GM21390 (cell line): ENCODE measurements around the gene SLC5A5.

Source experiments
- ATAC-seq: cut with Tn5 transposase; IDR thresholded peaks from one replicate; pipeline ENCODE4 v1.9.1; 2021; ENCODE audit not compliant: unreplicated experiment

The SLC5A5 gene

DNA sequence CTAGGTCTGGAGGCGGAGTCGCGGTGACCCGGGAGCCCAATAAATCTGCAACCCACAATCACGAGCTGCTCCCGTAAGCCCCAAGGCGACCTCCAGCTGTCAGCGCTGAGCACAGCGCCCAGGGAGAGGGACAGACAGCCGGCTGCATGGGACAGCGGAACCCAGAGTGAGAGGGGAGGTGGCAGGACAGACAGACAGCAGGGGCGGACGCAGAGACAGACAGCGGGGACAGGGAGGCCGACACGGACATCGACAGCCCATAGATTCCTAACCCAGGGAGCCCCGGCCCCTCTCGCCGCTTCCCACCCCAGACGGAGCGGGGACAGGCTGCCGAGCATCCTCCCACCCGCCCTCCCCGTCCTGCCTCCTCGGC is at the start of gene SLC5A5:
Gene SLC5A5 (plus strand): TSS at position 68 of the 373 bp plus-strand sequence. CDS start 375 bp downstream, outside the sequence.
- ATAC-seq = no peak

DNA sequence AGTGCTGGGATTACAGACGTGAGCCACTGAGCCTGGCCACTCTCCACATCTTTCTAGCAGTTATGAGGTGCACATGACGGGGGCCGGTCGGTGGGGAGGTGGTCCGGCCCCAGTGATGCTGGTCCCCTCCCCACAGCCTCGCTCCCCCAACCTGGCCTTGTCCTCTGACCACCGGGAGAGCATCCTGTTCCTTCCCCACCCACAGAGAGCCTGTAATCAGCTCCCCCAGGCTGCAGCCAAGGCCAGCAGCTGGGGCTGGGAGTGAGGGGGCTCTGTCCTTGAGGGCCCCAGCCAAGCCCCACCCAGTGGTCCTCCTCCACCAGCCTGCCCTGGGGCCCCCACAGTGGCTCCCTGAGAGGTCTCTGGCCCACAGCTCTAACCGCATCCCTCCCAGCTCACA is 47.4 kb upstream of the SLC5A5 start:
- no peak for ATAC-seq

DNA sequence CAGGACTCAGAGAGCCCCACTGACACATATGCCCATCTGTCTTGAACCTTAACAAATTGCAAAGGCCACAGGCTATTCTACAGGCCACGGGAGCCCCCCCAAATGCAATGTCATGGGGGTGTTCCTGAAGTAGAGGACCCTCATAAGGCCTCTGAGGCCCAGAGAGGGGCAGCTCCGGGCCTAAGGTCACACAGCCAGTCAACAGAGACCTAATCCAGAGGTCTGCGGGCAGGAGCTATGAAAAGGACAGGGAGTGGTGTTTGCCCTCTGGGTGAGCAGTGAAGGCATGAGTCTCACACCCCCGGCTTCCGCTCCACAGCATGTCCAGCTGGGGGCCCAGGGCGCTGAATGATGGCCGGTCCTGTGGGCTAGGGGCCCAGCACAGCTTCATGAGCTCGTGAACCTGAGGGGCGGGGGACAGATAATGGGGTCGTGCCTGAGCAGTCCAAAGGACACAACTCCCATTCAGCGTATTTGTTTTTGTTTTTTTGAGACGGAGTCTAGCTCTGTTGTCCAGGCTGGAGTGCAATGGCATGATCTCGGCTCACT is 45.2 kb upstream of the SLC5A5 start:
- no peak for ATAC-seq

GRCh38 chr19:17829855-17830566 is 41.7 kb upstream of the SLC5A5 start:
- ATAC-seq = no peak

GRCh38 chr19:17830567-17831418 is 41.0 kb upstream of the SLC5A5 start:
- ATAC-seq = no peak

DNA sequence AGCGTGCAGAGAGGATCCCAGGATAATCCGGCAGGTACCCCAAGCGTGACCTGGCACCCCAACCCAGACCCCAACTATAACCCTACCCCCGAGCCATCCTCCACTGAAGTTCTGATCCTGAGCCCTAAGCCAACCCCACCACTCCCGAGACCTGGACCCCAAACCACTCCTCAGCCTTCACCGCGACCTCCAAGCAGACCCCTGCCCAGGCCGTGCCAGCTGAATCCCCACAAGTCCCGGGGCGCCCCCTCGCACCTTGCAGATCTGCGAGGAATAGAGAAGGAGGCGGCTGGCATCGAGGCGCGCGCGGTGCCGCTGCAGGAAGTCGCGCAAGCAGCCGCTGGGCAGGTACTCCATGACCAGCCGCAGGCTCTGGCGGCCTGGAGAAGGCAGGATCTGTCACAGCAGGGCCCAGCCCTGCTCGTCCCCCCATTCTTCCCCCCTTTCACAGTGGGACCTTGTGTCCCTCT is 40.3 kb upstream of the SLC5A5 start:
- no peak for ATAC-seq

- no peak for ATAC-seq
Observed at GRCh38 chr19:17832443-17833208, 39.1 kb upstream of the SLC5A5 start.

GRCh38 chr19:17834350-17835181 is 37.2 kb upstream of the SLC5A5 start:
- ATAC-seq = no peak

GRCh38 chr19:17835182-17836006 is 36.4 kb upstream of the SLC5A5 start:
- no peak for ATAC-seq

GRCh38 chr19:17836530-17836929 is 35.2 kb upstream of the SLC5A5 start:
- ATAC-seq = no peak

- no peak for ATAC-seq
Observed at GRCh38 chr19:17837972-17838371, 33.8 kb upstream of the SLC5A5 start.

- no peak for ATAC-seq
Observed at GRCh38 chr19:17840019-17840418, 31.7 kb upstream of the SLC5A5 start.

GRCh38 chr19:17841371-17841809 is 30.4 kb upstream of the SLC5A5 start:
- ATAC-seq = no peak

DNA sequence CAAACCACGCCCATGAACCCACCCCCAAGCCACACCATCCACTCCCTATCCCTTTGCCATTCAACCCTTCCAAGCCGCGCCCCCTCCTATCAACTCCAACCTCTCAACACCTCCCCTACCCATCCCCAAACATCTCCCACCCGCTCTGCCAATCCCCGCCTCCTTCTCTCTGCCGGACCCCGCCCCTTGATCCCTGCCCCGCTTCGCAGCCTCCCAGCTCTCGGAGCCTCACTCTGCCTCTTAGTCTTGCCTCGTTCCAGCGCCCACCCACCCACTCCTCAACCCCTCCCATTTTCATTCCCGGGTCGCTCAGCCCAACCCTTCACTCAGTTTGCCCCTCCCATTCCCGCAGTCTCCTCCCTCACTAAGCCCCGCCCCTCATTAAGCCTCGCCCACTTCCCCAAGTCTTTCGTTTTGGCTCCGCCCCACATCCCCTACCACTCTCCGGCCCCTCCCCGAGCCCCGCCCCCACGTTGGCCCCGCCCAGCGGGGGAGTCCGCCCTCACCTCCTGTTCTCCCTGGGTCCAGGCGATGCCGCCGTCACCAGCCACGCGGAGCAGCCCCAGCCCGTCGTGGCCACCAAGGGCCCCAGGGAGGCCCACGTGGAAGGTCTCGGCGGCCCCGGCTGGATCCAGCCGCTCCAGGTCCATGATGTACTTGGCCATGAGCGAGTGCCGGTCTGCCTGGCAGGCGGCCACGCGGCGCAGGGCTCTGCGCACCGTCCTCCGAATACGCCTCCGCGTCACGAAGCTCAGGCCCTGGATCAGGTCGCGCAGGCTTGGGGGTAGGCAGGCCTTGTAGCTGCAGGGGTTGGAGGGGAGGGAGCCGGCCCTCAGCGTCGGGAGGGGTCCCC is 29.7 kb upstream of the SLC5A5 start:
- no peak for ATAC-seq

DNA sequence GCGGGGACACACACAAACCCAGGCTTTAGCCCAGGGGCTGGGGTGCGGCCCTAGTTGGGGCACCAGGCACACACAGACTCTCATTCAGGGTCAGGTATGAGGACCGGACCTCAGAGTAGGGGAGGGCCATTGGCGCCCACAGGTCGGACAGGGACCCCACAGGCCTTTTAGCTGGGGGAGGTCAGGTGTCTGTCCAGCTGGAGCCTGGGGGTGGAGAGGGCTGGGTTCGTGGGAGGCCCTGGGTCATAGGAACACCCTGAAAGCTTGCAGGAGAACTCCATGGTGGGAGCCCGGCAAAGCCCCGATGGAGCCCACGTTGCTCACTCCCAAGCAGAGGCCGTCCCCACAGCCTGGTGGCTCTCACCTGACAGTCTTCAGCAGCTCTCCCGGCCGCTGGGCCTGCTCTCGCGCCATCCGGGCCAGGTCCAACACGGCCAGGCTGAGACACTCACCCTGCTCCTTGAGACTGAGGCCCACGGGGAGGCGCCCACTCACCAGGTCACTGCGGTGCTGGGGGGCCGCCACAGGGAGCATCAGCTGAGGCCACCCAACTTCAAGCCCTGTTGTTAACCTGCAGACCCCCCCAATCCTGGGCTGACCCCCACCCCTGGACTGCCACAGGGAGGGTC is 29.0 kb upstream of the SLC5A5 start:
- no peak for ATAC-seq

- ATAC-seq = no peak
Observed at GRCh38 chr19:17843292-17843827, 28.4 kb upstream of the SLC5A5 start.

GRCh38 chr19:17843908-17844490 is 27.7 kb upstream of the SLC5A5 start:
- ATAC-seq = no peak
